GM19324 (cell line): ENCODE measurements around the gene STEAP1B.

Experiments used
- ATAC-seq: cut with Tn5 transposase; IDR thresholded peaks from one replicate; pipeline ENCODE4 v1.9.1; 2021; ENCODE audit warnings: mild to moderate bottlenecking, moderate library complexity; ENCODE audit not compliant: unreplicated experiment, low FRiP score

Gene STEAP1B

DNA sequence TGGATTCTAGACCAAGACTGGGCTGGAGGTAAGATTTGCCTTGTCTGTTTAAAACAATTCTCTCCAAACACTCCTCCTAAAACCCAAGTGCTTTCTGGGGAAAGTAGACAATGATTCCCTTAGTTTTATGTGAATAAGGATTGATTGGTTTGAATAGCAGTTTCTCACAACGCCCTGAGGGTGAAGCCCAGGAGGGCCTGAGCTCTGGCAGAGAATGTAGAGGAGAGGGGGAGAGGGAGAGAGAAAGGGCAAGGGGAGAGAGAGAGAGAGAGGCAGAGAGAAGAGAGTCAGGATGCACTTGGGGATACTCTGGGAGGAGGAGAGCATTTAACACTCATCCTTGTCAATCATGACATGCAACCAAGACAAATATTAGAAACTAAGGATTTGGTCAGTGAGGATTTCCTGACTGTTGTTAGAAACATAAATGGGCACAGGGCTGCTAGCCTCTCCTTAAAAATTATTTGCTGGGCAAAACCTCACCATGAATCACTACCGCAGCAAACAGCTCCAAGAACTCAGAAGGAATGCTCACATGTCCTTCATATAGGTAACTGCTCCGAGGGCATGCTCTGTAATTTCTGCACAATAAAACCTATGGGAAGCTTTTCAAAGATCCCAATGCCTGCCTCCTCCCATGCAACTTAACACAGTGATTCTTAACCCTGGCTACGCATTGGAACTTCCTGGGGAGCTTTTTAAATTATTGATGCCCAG, 87.9 kb downstream of the STEAP1B start:
- no peak for ATAC-seq

DNA sequence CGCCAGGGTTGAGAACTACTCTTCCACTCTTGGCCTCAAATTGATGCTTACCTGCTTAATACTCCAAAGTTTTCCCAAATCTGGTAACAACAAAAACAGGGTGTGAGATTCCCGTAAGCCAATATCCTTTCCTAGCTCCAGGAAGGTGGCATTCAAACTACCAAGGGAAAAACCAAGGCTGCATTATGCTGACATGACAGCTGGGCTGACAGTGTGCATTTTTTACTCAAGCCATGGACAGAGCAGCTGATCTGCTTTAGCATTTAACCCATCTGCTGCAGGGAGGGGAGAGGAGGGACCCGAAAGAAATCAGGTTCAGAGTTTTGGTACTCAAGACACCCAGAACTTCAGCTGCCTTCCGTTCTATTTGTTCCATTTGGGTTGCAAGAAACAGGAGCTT, 93.3 kb downstream of the STEAP1B start:
- ATAC-seq: no peak

DNA sequence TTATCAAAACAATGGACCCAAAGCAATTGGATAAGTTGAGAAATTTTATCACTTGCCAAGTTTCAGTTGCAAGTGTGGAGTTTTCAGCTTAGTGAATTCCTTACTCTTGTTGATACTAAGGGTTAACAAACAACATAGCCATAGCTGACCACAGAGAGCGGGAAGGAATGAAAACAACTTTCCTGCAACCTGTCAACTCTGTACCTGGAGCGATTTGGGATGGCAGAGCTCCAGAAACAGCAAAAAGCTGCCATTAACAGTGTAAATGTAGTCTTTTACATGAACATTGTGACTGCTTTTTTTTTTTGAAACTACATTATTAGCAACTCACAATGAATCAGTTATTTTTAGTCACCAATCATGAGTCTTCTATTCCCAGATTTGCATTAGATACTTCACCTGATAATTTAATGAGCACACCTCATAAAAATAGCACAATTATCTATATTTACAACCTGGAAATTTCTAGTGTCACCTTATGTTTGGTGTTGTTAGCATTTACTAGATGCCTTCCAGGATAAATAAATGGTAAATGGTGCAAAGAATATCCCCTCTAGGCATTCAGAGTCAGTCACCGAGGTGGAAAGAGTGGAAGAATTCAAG, 95.5 kb downstream of the STEAP1B start:
- no peak for ATAC-seq

DNA sequence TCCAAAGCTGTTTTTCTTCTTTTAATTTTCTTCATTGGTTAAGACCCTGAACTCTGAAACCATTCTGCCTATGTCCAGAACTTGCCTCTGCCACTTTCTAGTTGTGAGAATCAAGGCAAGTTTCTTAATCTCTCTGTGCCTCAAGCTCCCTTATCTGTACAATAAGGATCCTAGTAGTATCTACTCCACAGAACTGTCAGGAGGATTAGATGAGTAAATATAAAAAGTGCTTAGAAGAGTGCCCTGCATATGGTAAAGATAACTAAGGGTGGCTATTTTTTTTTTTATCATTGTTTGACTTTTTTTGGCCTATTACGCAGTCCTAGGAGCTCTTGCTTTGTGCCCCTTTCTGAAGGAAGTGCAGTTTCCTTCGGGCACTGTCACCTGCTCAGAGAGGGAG, 96.6 kb downstream of the STEAP1B start:
- no peak for ATAC-seq

DNA sequence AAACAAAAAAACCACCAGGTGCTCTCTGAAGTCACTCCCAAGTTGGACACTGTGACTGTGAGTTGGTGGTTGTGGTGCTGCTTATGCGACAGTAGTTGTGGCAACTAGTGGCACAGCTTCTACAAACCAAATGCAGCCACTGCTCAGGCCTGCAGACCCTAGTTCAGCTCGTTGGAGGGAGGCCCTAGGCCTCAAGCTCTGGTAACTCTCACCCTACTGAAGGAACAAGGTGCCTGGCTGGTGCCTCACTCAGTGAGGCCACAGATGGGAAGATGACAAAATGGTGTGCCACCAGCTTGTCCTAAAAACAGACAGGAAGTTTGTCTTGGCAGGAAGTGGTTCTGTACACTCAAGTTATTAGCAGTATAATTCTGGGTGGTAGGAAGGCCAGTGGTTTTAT, 97.7 kb downstream of the STEAP1B start:
- ATAC-seq: no peak

DNA sequence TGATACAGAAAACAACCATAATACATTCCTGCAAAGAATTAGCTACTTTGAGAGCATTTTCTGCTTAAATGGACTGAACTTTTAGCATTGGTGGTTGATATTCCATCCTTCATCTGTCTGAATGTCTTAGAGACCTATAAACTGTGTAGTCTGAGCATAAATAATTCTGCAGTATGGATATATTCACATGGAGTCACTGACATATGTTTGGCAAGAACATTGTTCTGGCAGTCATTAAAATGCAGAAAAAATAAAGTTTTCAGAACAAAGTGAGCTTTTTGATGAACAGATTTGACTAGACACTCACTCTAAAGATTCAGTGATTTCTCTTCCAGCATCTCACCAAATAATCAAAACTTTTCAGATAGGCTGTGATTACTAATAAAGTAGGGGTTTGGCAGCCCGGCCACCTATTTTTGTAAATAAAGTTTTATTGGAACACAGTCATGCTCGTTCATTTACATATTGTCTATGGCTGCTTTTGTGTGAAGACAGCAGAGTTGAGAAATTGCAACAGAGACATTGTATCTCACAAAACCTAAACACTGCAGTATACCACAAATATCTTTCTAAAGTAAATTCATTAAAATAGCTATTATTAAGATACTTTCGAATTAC, 98.9 kb downstream of the STEAP1B start:
- no peak for ATAC-seq

DNA sequence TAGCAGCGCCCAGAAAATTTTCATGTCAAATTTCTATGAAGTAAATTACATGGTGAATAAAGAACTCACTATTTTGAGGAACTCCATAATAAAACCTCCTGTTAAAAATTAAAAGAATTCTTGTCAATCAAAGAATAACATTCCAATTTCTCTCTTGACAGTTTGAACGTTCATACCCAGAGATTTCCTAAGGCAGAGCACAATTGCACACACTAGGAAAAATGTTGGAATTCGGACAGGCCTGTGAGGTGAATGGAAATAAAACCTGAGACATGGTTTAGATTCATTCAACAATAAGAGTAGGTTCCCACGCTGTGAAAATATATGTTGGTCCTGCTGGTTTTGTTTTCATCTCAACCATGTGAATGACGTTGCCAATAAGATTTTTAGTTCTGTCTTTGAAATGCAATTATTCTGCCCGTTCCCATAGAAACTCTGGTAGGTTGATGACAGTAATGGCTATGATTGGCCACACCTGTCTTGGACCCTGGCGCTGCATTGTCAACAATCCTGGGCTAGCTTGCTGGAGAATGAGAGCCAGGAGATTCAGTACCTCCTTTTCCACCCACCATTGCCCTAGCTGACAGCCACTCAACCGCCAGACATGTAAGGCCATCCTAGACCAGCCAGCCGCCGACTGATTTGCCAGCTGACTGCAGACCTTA, 99.7 kb downstream of the STEAP1B start:
- no peak for ATAC-seq

DNA sequence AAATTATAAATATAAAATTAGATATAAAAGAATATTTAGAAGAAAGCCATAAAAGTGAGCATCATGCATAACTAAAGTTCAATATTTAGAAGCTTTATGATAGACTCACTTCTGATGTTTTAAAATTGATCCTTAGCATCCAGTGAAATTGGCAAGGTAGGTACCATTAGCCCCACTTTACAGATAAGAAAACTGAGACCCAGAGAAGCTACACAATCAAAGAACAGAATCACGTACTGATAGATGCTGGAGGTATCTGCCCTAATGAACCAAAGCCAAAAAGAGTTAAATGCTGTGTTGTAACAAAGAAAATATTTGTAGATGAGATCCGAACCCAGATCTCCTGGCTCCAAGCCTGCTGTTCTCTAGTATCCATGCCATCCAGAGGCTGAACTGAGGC, 100.4 kb downstream of the STEAP1B start:
- ATAC-seq: no peak

DNA sequence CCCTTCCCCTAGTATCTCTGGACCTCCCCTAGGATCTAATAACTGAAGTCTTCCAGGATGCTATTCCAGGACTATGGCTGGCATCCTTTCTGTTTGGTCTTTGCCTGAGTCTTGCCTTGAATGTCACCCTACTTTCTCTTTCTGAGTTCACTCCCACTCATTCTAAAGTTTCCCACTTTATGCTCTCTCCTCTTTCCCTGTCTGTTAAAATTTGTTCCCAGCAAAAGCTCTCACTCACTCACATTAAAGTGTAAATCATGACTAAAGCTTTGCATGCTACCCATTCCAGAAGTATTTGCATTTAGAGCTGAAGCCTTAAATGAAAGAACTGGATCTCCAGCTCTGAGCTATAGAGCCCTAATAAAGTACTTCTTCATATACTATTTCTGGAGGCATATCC, 100.9 kb downstream of the STEAP1B start:
- no peak for ATAC-seq

DNA sequence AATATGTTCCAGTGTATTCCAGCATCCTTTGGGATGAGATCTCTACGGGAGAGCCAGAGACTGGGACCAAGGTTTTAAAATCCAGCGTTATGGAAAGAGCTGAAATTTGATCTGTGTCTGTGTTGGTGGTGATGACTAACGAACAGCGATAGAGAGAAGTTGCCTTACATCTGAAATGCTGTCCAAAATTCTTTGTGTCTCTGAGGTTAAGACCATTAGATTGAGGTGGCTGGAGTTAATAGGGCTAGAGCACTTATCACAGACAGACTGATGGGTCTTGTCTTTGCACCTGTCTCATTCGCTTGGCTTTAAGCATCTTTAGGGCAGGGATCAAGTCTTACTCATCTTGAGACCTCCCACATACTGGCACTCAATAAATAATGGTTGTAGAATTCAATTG, 102.0 kb downstream of the STEAP1B start:
- ATAC-seq: no peak

DNA sequence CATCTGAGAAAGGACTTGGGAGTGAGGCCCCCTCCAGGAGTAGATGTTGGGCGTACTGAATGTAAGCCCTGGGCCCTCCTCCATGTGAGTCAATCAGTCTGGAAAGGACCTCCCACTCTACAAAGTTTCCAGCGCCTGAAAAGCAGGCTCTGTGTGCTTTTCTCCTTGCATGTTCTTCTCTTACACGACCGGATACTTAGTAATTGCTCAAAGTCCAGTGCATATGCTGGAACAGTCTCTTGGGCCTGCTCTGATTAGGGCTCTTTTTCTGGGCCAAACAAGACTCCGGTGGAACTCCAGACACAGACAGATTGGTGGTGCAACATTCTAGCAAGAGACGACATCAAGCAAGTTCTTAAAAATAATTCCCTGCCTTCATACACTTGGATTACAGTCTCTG, 104.8 kb downstream of the STEAP1B start:
- no peak for ATAC-seq

DNA sequence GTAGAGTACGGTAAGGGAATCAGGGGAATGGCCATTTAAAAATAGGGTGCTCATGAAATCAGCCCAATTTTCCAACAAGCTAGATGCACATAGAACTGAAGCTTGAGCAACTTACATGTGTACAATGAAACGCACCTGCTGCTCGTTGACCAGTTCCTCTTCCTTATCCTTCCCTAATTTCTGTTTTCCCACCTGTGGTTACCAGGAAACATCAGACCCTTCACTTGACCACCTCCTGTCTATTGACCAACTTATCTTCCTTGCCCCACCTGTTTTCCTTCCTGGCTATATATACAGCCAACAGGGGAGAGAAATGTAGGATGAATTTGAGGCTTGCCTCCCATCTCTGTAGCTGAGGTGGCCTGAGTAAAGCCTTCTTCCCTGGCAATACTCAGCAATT, 105.2 kb downstream of the STEAP1B start:
- no peak for ATAC-seq

DNA sequence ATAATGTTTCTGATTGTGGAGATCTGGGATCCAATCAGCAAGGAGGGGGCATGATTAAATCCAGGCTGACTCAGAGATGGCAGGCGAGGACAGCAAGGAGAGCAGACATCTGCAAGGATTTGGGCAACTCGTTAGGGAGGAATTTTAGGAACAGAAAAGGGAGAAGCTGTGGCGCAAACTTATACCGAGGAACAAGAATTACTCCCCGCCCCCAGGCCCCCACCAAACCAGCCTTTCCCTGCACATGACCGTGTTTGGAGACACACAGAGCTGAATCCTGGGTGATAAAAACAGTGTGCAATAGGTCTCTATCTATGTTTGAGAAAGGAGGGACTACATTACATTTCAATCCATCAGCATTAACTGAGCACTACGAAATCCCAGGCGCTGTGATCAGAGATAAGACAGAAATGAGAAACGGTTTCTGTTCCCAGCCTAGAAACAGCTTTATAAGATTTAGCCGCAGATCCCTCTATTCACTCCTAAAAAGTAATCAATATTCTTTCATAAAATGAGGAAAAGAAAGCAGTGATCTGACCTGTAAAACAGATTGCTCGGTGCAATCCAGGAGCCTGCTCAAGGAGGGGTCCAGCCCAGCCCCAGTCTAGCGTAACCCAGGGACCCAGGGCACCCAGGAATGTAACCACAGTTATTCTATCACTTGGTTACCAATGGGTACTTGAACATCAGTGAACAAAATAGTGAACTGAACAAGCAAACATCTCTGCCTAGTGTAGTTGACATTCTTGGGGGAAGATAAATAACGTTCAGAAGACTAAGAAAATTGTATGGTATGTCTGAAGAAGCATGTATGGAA, 105.9 kb downstream of the STEAP1B start:
- ATAC-seq: no peak

DNA sequence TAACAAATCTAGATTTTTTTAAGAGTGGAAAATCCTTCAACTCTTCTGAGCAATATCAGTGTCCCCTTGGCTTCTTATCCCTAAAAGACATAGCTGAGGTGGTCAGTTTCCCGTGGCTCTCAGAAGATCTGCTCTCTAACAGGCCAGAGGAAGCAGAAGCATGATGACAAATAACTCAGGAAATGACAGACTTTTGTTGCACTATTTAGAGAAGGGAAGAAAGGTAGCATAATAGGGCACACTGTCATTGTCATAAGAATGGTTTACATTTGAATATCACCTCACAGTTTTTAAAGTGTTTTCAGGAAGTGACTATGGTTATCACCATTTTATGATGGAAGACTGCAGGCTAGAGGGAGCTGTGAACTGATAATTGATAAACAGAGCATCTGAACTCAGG, 109.5 kb downstream of the STEAP1B start:
- ATAC-seq: no peak

DNA sequence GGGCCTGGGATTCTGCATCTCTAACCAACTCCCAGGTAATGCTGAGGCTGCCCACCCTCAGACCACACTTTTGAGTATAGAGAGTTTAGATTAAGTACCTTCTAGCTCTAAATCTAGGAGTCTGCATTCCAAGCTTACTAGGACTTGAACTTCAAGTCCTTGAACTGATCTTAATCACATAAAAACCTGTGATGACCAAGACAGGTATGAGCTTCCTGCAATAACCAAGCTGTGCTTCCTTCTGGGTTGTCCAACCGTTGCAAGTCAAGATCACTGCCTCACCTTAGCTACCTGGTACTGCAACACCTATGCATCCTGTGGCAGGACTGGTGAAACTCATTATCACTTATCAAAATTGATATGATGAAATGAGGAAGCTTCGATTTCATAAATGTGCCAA, 110.1 kb downstream of the STEAP1B start:
- ATAC-seq: no peak

DNA sequence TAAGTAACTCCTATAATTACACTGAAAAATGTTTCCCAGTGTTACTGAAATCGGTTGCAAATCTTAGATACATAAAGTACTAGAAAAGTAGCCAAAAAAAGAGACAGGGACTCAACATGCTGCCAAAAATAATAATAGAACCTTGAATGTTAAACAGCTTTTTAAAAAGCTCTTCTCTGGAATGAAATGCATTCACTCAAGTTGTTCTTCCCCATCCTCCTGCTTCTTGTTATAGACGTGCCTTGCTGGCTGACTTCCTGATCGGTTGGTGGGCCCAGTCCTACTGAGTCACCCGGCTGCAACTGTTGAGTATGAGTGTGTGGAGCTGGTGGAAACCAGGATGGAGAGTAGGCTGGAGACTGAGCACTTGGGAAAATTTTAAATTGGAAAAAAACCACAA, 112.4 kb downstream of the STEAP1B start:
- ATAC-seq: no peak

DNA sequence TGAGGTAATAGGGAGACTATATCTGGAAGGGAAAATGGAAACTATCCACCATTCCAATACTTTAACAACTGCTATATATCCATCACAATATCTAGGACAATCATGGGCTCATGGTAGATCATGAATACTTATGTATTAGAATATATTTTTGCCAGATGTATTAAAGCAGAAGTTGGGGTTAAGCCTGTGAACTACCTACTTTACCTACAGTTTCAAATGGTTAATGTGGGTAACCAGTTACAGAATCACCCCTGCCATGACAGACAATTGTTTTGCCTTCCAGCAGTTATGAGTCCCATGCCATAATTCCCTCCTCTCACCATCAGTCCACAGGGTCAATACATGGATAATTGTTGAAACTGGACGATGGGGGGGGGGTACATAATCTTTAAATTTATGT, 113.1 kb downstream of the STEAP1B start:
- ATAC-seq: no peak

DNA sequence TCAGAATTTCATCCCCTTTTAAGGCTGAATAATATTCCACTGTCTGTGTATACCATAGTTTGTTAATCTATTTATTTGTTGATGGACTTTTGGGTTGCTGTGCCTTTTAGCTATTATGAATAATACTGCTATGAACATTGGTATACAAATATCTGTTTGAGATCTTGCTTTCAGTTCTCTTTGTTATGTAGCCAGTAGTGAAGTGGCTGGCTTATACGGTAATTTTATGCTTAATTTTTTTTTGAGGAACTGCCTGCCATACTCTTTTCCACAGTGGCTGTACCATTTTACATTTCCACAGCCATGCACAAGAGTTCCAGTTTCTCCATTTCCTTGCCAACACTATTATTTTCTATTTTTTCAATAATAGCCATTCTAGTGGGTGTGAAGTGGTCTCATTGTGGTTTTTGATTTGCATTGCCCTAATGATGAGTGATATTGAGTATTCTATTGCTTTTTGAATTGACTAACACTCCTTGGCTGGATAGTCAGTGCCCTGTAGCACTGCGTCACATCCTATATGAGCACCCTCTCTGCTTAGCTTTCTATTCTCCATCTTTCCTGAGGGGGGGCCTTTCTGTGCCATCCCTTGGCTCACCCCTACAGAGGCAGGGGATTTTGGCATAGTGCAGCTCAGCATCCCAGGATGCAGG, 113.7 kb downstream of the STEAP1B start:
- no peak for ATAC-seq

DNA sequence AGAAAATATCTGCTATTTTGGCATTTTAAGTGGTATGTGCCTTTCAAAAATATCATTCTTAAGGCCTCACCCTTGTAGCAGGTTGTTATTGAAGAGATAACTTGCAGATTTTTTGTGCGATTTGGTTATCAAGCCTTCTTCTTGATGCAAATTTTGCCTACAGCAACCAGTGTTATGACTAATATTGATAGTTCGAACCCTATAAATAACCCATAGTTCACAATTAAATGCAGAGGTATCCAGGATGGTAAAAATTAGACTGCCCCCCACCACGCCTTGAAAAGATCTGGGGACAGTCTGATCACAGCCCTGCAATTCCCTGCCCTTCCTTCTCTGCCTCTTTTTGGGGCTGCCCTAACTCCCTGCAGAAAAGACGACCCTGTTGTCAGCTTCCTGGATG, 114.7 kb downstream of the STEAP1B start:
- no peak for ATAC-seq

DNA sequence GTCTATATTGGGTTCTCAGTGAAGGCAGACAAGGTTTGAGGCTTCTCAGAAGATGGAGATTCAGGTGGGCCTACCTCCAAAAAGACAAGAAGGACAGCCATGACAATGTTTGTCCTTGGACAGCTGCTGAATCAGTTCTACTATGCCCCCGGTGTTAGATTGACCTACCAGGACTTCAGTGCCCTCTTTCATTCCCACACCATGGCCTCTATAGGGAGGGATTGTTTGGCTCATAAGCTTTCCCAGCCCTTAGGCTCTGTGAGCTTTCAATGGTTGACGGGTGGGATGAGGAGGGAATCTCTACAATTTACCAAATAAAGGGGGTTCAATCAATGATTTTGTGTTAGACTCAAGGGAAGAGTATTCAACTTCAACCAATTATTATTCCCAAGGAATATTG, 119.7 kb downstream of the STEAP1B start:
- ATAC-seq: no peak
